Measurements from ENCODE around the gene MED13L.

Gene MED13L

DNA sequence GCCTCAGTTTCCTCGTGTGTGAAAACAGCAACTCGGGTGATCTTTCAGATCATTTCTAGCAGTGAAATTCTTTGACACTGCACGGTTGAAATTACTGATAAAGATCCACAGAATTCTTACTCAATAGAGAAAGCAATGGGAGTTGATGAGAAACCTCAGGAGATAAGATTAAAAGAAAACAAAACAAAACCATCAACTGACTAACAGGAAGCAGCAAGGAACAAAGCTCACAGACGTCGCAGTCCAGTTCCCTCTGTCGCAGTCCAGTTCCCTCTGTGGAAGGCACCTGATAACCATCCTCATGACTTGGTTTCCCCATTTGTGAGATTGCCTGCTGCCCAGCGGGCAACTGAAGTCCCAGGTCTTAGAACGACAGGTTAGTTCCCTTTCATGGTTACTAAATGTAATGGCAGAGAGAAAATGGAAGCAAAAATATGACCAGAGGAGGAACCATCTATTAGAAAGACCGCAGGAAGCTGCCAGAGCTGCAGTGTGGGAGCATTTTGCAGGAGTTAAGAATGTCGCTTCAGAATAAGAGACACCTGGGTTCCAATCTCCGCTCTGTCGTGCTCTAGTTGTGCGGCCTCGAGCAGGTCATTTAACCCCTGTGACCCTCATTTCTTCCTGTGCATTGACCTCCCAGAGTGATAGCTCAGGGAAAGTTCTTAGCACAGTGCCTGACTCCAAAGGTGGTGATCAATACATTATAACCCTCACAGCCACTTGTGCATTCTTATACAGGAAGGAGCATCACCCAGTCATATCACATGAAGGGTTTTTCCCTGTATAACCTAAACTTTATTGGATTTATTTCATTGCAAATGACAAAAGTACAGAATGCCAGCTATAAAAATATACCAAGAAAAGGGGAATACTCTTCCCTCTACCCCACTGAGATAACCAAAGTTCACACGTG, 5.1 kb upstream of the MED13L start:
- H3K27me3 ChIP-seq (ENCODE audit: insufficient read depth, low read length, poor library complexity) = no peaks in the 10 kb centered on the region
- no peak overlapping the region for H3K4me3 ChIP-seq (ENCODE audit: low read depth in 1 of 2, low read length in 2 of 2)
- no peaks in the 10 kb centered on the region for H4K20me1 ChIP-seq (ENCODE audit: insufficient read depth, low read length)
- peak overlapping the region; percentile 38 for H3K27ac ChIP-seq (ENCODE audit: low read length)
- no peak for TF ChIP-seq EZH2 (IDR thresholded peaks at IDR 0.05; ENCODE audit: borderline replicate concordance, low read depth, low read length, severe bottlenecking)
- DNase-seq (no peak), ATAC-seq (ENCODE audit: insufficient read depth, low read depth) (no peak)
- H3K79me2 ChIP-seq (ENCODE audit: insufficient read depth, low read length) = no peaks in the 10 kb centered on the region
- peak overlapping the region; percentile 68 for H2AFZ ChIP-seq (ENCODE audit: low read depth, low read length)
- no peak overlapping the region for H3K9ac ChIP-seq (ENCODE audit: low read depth, low read length)
- H3K9me3 ChIP-seq (ENCODE audit: insufficient read depth, low read length, severe bottlenecking) = no peaks in the 10 kb centered on the region
- H3K36me3 ChIP-seq (ENCODE audit: insufficient read depth, low read length) = no peaks in the 10 kb centered on the region
- peak overlapping the region; percentile 21; the same call in 1 of the 2 replicates for H3K4me2 ChIP-seq (ENCODE audit: insufficient read depth, low read length)
- peaks cover 26% of the 10 kb centered on the region for H3K4me1 ChIP-seq (ENCODE audit: insufficient read depth, low read length)

DNA sequence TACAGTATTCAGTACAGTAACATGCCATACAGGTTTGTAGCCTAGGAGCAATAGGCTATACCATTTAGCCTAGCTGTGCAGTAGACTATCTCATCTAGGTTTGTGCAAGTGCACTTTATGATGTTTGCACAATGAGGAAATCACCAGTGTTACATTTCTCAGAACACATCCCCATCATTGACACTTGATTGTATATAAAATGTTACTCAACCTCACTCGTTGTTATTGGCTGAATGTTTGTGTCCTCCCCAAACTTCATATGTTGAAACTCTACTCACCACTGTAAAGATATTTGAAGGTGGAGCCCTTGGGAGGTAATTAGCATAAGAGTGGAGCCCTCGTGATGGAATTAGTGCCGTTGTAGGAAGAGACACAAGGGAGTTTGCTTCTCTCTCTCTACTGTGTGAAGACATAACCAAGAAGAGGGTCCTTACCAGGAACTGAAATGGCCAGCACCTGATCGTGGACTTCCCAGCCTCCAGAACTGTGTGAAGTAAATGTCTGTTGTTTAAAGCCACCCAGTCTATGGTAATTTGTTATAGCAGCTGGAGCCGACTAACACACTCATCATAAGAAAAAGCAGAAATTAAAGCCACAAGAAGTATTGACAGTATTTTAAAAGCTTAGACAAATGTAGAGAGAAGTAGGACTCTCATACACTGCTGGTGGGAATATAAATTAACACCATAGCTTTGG, 3.2 kb upstream of the MED13L start:
- Histone ChIP-seq H3K27me3 (ENCODE audit: insufficient read depth, low read length, poor library complexity) (no peaks in the 10 kb centered on the region), H3K9me3 (ENCODE audit: insufficient read depth, low read length, severe bottlenecking) (no peaks in the 10 kb centered on the region), H3K4me3 (ENCODE audit: low read depth in 1 of 2, low read length in 2 of 2) (no peak overlapping the region), H3K36me3 (ENCODE audit: insufficient read depth, low read length) (no peaks in the 10 kb centered on the region; the same call in 1 of the 2 replicates), H2AFZ (ENCODE audit: low read depth, low read length) (no peak overlapping the region; the same call in 1 of the 2 replicates), H3K4me1 (ENCODE audit: insufficient read depth, low read length) (peaks cover 28% of the 10 kb centered on the region), H3K9ac (ENCODE audit: low read depth, low read length) (no peak overlapping the region), H4K20me1 (ENCODE audit: insufficient read depth, low read length) (peaks cover 8% of the 10 kb centered on the region; the same call in 1 of the 2 replicates), H3K4me2 (ENCODE audit: insufficient read depth, low read length) (no peak overlapping the region), H3K79me2 (ENCODE audit: insufficient read depth, low read length) (peaks cover 13% of the 10 kb centered on the region), H3K27ac (ENCODE audit: low read length) (no peak overlapping the region)
- TF ChIP-seq EZH2 (IDR thresholded peaks at IDR 0.05; ENCODE audit: borderline replicate concordance, low read depth, low read length, severe bottlenecking) = no peak
- TF ChIP-seq, protein P1, sequence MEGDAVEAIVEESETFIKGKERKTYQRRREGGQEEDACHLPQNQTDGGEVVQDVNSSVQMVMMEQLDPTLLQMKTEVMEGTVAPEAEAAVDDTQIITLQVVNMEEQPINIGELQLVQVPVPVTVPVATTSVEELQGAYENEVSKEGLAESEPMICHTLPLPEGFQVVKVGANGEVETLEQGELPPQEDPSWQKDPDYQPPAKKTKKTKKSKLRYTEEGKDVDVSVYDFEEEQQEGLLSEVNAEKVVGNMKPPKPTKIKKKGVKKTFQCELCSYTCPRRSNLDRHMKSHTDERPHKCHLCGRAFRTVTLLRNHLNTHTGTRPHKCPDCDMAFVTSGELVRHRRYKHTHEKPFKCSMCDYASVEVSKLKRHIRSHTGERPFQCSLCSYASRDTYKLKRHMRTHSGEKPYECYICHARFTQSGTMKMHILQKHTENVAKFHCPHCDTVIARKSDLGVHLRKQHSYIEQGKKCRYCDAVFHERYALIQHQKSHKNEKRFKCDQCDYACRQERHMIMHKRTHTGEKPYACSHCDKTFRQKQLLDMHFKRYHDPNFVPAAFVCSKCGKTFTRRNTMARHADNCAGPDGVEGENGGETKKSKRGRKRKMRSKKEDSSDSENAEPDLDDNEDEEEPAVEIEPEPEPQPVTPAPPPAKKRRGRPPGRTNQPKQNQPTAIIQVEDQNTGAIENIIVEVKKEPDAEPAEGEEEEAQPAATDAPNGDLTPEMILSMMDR (IDR thresholded peaks at IDR 0.05; ENCODE audit: borderline replicate concordance, extremely low read depth, low read length, poor library complexity, severe bottlenecking) = no peak
- no peak for DNase-seq
- no peak for ATAC-seq (ENCODE audit: insufficient read depth, low read depth)

DNA sequence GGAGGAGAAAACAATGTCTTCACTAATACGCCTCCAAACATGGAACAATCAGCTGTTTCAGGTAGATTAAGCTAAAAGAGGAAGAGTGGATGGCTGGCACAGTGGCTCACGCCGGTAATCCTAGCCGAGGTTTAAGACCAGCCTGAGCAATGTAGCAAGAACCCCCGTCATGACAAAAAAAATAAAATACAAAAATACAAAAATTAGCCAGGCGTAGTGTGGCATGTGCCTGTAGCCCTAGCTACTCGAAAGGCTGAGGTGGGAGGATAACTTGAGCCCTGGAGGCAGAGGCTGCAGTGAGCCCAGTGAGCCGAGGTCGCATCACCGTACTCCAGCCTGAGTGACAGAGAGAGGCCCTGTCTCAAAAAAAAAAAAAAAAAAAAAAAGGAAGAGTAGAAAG, 1.2 kb upstream of the MED13L start:
- H2AFZ ChIP-seq (ENCODE audit: low read depth, low read length) = peak overlapping the region; percentile 80; the same call in 1 of the 2 replicates
- ATAC-seq (ENCODE audit: insufficient read depth, low read depth) (no peak), DNase-seq (no peak)
- 0 out of 2 replicates have a peak overlapping the region, but pooled peaks have one; percentile 71 for H3K4me2 ChIP-seq (ENCODE audit: insufficient read depth, low read length)
- TF ChIP-seq, protein P1 (IDR thresholded peaks at IDR 0.05; ENCODE audit: borderline replicate concordance, extremely low read depth, low read length, poor library complexity, severe bottlenecking) = no peak
- no peak for TF ChIP-seq EZH2 (IDR thresholded peaks at IDR 0.05; ENCODE audit: borderline replicate concordance, low read depth, low read length, severe bottlenecking)
- no peak overlapping the region for H3K9ac ChIP-seq (ENCODE audit: low read depth, low read length)
- H3K36me3 ChIP-seq (ENCODE audit: insufficient read depth, low read length) = no peaks in the 10 kb centered on the region; the same call in 1 of the 2 replicates
- peaks cover 26% of the 10 kb centered on the region; the same call in 1 of the 2 replicates for H4K20me1 ChIP-seq (ENCODE audit: insufficient read depth, low read length)
- no peak overlapping the region for H3K4me3 ChIP-seq (ENCODE audit: low read depth in 1 of 2, low read length in 2 of 2)
- H3K9me3 ChIP-seq (ENCODE audit: insufficient read depth, low read length, severe bottlenecking) = no peaks in the 10 kb centered on the region
- H3K27me3 ChIP-seq (ENCODE audit: insufficient read depth, low read length, poor library complexity) = no peaks in the 10 kb centered on the region
- H3K79me2 ChIP-seq (ENCODE audit: insufficient read depth, low read length) = peaks cover 34% of the 10 kb centered on the region
- peaks cover 48% of the 10 kb centered on the region for H3K4me1 ChIP-seq (ENCODE audit: insufficient read depth, low read length)
- no peak overlapping the region for H3K27ac ChIP-seq (ENCODE audit: low read length)

All from DND-41 (cell line).